LNCAP (cell line): ENCODE data around the gene SLCO4A1.

Experiments used
- TF ChIP-seq, protein P1 (sequence below): fragments of 450-650 bp; IDR thresholded peaks from 2 replicates; pipeline ENCODE4 v1.5.1; 2017; ENCODE audit warnings: mild to moderate bottlenecking

SLCO4A1 gene

DNA sequence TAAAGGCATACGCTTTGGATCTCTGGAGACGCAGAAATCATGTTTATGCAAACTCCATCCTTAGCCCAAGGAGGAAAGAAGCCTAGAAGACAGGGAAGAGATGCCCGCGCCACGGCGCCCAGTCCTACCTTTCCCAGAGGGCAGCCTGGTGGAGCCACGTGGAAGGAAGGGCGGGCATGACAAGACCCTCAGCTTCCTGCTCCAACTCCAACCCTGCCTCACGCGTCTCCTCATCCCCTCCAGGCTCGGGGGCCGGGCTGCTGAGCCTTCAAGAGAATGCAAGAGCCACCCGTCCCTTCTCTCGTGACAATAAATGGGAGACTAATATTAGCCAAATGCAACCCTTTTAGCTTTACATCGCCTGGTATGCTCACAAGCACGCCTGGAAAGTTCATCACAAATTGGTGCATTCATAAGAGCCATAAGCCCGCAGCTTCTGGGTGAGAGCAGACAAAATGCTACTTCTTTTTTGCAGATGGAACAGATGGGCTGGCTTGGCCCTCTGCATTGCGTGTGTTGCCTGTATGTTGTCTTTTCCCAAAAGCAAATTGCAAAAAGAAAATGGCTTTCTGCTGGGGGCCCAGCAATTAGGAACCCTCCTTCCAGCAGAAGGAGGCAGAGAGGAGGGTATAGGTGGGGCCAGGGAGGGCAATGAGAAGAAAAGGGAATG is 58.1 kb downstream of the SLCO4A1 start:
- TF ChIP-seq, protein P1, sequence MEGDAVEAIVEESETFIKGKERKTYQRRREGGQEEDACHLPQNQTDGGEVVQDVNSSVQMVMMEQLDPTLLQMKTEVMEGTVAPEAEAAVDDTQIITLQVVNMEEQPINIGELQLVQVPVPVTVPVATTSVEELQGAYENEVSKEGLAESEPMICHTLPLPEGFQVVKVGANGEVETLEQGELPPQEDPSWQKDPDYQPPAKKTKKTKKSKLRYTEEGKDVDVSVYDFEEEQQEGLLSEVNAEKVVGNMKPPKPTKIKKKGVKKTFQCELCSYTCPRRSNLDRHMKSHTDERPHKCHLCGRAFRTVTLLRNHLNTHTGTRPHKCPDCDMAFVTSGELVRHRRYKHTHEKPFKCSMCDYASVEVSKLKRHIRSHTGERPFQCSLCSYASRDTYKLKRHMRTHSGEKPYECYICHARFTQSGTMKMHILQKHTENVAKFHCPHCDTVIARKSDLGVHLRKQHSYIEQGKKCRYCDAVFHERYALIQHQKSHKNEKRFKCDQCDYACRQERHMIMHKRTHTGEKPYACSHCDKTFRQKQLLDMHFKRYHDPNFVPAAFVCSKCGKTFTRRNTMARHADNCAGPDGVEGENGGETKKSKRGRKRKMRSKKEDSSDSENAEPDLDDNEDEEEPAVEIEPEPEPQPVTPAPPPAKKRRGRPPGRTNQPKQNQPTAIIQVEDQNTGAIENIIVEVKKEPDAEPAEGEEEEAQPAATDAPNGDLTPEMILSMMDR: no peak

DNA sequence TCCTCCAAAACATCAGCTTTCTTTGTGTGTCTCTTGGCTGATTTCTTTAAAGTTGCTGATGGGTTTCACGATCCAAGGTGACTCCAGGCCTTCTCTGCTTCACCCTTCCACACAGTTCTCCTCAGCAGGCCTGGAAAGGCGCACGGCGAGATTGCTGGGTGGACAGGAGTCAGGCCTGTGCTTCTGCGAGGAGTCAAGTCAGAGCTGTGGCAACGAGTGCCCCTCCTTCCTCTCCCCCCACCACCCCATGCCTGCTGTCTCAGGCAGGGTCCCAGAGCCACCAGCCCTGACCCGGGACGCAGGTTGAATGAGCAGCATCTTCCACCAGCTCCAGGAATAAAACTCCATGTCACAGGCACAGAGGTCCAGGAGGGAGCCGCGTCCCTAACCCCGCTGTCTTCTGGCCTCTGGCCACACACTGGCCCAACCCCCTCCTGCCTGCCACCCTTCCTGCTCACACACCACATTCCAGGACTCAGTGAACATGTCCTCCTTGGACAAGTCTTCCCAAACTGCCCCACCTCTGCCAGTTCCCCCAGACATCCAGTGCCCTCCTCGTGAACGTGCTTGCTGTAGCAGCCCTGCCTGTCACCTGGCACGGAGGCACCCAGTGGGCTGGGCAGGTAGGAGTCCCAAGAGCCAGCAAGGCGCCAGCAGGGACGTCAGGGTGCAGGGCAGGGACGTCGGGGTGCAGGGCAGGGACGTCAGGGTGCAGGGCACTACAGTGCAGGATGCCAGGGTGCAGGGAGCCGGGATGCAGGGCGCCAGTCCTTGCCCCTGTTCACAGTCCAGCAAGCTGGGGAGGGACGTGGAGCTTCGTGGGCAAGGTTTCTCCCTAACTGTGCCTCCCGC is 59.1 kb downstream of the SLCO4A1 start:
- TF ChIP-seq, protein P1: no peak

DNA sequence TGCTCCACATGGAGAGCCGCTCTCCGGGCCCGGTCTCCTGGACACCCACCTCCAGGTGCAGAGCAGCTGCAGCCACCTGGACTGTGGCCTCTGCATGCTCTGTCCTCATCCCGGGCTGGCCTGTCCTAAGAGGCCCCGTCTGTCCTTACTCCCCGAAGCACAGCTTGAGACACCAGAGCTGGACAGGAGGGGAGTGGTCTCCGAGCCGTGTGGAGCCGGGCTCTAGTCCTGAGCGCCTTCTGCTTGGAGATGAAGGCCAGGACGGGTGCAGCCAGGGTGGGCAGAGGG is 59.7 kb downstream of the SLCO4A1 start:
- TF ChIP-seq, protein P1: no peak

DNA sequence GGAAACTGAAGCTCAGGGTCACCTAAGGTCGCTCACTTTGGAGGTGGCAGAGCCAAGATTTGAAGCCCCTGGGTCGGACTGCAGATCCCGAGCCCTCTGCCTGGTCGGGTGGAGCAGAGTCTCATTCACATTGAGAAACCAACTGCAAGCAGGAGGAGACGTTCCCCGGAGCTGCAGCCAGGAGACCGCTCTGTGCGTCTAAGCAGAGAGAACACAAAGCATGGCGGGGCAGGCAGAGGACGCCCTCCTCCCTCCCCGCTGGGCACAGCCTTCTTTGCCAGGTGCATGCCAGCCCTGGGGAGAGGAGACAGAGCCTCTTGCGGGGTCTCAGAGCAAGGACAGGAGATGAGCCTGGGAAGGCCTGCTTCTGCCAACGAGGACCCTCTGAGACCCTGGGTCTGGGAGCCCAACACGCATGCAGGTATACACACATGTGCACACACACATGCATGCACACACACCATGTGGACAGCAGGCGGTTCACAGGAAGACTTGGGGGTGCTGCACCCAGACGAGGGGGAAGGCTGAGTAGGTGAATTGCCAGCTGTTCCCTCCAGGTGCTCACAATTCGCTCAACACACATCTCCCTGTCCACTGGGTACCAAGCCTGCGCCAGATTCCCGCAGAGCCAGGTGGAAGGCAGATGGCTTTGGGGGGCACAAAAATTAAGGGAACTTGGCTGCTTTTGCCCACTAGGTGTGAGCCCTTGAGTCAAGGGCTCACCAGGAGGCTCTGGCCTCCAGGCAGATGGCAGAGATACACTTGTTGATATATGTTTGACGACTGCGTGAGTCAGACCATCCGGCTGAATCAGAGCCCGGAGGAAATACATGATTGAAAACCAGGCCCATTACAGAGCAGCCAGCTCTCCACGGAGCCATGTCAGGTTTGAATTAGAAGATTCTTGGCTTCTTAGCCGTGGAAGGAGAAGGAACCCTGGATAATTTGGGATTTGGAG is 60.9 kb downstream of the SLCO4A1 start:
- TF ChIP-seq, protein P1: no peak

DNA sequence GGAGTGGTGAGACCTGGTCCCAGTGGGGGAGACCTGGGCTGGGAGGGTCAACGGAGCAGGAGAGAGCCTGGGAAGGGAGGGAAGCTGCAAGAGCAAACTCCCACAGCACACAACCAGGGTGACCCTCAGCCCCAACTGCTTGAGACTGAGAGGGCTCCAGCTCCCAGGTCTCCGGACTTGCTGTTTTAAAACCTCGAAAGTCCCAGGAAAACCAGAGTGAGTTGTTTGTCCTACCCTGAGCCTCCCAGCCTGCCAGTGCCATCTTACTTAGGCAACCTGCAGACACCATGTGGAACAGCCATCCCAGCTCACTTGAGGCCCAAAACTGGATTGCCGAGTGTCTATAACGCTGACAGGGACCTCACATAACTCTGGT is 61.5 kb downstream of the SLCO4A1 start:
- TF ChIP-seq, protein P1: no peak

DNA sequence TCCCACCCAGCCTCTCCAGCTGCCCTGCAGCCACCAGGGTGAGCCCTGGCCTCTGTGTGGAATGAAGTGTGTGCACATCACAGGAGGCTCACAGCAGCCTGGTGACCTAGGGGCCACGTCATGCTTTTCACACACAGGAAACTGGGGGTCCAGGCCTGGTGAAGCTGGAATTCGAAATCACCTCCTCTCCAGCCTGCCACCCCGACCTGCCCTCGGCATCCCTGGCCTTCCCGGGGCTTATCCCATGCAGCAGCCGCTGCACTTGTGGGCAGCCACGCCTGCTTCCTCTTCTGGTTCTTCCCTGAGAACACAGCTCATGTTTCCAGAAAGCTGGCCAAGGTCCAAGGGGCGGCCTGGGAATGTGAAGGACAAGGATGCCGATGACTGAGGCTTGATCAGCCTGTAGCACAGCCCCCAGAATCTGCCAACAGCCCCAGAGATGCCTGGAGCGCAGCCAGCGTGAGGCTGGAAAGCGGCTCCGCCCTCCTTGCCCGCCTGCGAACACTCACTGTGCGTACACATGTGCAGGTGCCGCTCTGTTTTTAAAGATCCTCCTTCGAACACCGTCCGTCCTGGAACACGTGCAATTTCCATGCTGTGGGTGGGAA is 62.1 kb downstream of the SLCO4A1 start:
- TF ChIP-seq, protein P1: no peak

DNA sequence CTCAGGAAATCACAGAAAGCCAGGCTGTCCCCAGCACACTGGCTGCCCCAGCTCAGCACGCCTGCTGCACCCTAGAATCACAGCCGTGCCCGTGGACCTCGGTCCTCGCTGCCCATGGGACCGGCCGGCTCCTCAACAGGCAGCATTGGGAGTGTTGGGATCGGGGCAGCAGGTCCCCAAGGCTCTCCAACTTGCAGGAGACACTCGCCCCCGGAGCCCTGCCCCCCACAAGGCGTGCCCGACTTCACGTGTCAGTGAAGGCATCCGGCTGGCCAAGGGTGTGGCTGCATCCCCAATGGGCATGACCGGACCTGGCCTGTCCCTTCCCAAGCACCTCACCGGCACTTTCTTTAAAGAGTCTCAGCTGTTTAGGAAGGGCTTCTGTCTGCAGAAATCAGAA is 63.3 kb downstream of the SLCO4A1 start:
- TF ChIP-seq, protein P1: no peak
